HepG2 (cell line): ENCODE results near the gene PPIL3. TPM values are rescaled to one million over a fixed set of nuclear protein-coding genes. Genes with fewer than 3 reads are reported as not detected.

ENCODE experiments used
- BHLHE40 ChIP-seq: IDR thresholded peaks from 2 replicates; pipeline ENCODE4 v1.6.1; 2011; ENCODE audit warnings: low read length, improper control_type of control experiment
- DNMT1 ChIP-seq: sonication (generic); formaldehyde crosslinking; IDR thresholded peaks from 2 replicates; pipeline ENCODE4 v1.5.1; 2020; ENCODE audit warnings: mild to moderate bottlenecking, missing genetic modification reagents
- MIER2 ChIP-seq: IDR thresholded peaks from 2 replicates; pipeline ENCODE4 v1.6.1; 2016; ENCODE audit warnings: missing biosample characterization, missing genetic modification reagents
- MYPOP ChIP-seq: sonication (generic); formaldehyde crosslinking; IDR thresholded peaks from 2 replicates; pipeline ENCODE4 v1.8.1; 2023; ENCODE audit warnings: mild to moderate bottlenecking, moderate library complexity, missing genetic modification reagents
- NFIB ChIP-seq: sonication (generic); formaldehyde crosslinking; IDR thresholded peaks from 2 replicates; pipeline ENCODE4 v1.9.0; 2021; ENCODE audit warnings: missing genetic modification reagents, mild to moderate bottlenecking, borderline replicate concordance
- NONO ChIP-seq, 2 experiments: fragments of 450-650 bp in 1 of 2; sonication (generic) in 1 of 2; formaldehyde crosslinking in 1 of 2; IDR thresholded peaks in 1 of 2; conservative IDR thresholded peaks in 1 of 2; 2 replicates each; pipeline versions ENCODE4 v1.6.1 to v1.8.0; 2017 to 2022; ENCODE audit warnings: mild to moderate bottlenecking in 1 of 2, missing genetic modification reagents in 1 of 2, moderate library complexity in 1 of 2
- NR3C1 ChIP-seq: sonication (generic); formaldehyde crosslinking; IDR thresholded peaks from 2 replicates; pipeline ENCODE4 v1.4.0; 2020; ENCODE audit warnings: missing genetic modification reagents
- PTBP1 ChIP-seq: fragments of 200-400 bp; formaldehyde crosslinking; IDR thresholded peaks from 2 replicates; pipeline ENCODE4 v1.6.1; 2018; ENCODE audit warnings: low read length, low read depth; ENCODE audit not compliant: poor library complexity, severe bottlenecking
- SPEN ChIP-seq: sonication (generic); formaldehyde crosslinking; IDR thresholded peaks from 2 replicates; pipeline ENCODE4 v1.5.1; 2020; ENCODE audit warnings: low read depth, mild to moderate bottlenecking, missing genetic modification reagents
- TBX2 ChIP-seq: sonication (generic); formaldehyde crosslinking; IDR thresholded peaks from 2 replicates; pipeline ENCODE4 v1.5.0; 2020; ENCODE audit warnings: missing genetic modification reagents, mild to moderate bottlenecking, borderline replicate concordance
- TEAD2 ChIP-seq: sonication (generic); formaldehyde crosslinking; IDR thresholded peaks from 2 replicates; pipeline ENCODE4 v1.9.0; 2021; ENCODE audit warnings: missing genetic modification reagents
- TP53 ChIP-seq: sonication (generic); formaldehyde crosslinking; conservative IDR thresholded peaks from 2 replicates; pipeline ENCODE4 v1.4.0; 2020; ENCODE audit warnings: missing genetic modification reagents
- ZBTB21 ChIP-seq: sonication (generic); formaldehyde crosslinking; IDR thresholded peaks from 2 replicates; pipeline ENCODE4 v1.4.0; 2020; ENCODE audit warnings: missing genetic modification reagents
- ZNF256 ChIP-seq: sonication (generic); formaldehyde crosslinking; conservative IDR thresholded peaks from 2 replicates; pipeline ENCODE4 v1.4.0; 2020; ENCODE audit warnings: missing genetic modification reagents
- ZNF430 ChIP-seq: sonication (generic); formaldehyde crosslinking; IDR thresholded peaks from 2 replicates; pipeline ENCODE4 v1.9.0; 2021; ENCODE audit warnings: mild to moderate bottlenecking, missing genetic modification reagents
- ZNF460 ChIP-seq: sonication (generic); formaldehyde crosslinking; IDR thresholded peaks from 2 replicates; pipeline ENCODE4 v1.5.1; 2020; ENCODE audit warnings: missing genetic modification reagents, mild to moderate bottlenecking, borderline replicate concordance
- ZNF609 ChIP-seq: sonication (generic); formaldehyde crosslinking; IDR thresholded peaks from 2 replicates; pipeline ENCODE4 v1.4.0; 2020; ENCODE audit warnings: mild to moderate bottlenecking, missing genetic modification reagents, borderline replicate concordance
- ZNF781 ChIP-seq: sonication (generic); formaldehyde crosslinking; IDR thresholded peaks from 2 replicates; pipeline ENCODE4 v1.5.1; 2020; ENCODE audit warnings: borderline replicate concordance, mild to moderate bottlenecking, missing genetic modification reagents; ENCODE audit errors: not compliant biosample characterization
- ZNF788 ChIP-seq: sonication (generic); formaldehyde crosslinking; IDR thresholded peaks from 2 replicates; pipeline ENCODE4 v1.5.0; 2020; ENCODE audit warnings: mild to moderate bottlenecking, missing genetic modification reagents, borderline replicate concordance
- ZSCAN22 ChIP-seq: sonication (generic); formaldehyde crosslinking; IDR thresholded peaks from 2 replicates; pipeline ENCODE4 v1.4.0; 2020; ENCODE audit warnings: mild to moderate bottlenecking, missing genetic modification reagents
- polyA plus RNA-seq, 8 experiments: library from polyadenylated mRNA; depleted of rRNA in 3 of 8; stranded (reverse) in 7 of 8; unstranded in 1 of 8; fragments of >200 nt; fragmentation: Illumina TruSeq in 4 of 8; extraction: Trizol in 4 of 8; gene quantifications; 2 replicates each; pipeline versions ENCODE4 v1.2.1 to v1.2.3, GENCODE V29; 2011 to 2016; ENCODE audit warnings: low read depth in 4 of 8, missing spikeins in 1 of 8, mixed read lengths in 1 of 8; ENCODE audit not compliant: insufficient read depth in 1 of 8
- total RNA-seq, 5 experiments: library from RNA; depleted of rRNA; stranded (reverse); fragments of >200 nt; fragmentation: Illumina TruSeq; extraction: Trizol; gene quantifications; 2 replicates each; pipeline ENCODE4 v1.2.3, GENCODE V29; 2016; ENCODE audit warnings: low read depth in 1 of 5

Gene PPIL3
- total and polyA plus RNA-seq, 2 of the 13 experiments (the other 11 are each of a cell fraction or from before 2014, with no cell fraction given) = 98.7 to 107 TPM

DNA sequence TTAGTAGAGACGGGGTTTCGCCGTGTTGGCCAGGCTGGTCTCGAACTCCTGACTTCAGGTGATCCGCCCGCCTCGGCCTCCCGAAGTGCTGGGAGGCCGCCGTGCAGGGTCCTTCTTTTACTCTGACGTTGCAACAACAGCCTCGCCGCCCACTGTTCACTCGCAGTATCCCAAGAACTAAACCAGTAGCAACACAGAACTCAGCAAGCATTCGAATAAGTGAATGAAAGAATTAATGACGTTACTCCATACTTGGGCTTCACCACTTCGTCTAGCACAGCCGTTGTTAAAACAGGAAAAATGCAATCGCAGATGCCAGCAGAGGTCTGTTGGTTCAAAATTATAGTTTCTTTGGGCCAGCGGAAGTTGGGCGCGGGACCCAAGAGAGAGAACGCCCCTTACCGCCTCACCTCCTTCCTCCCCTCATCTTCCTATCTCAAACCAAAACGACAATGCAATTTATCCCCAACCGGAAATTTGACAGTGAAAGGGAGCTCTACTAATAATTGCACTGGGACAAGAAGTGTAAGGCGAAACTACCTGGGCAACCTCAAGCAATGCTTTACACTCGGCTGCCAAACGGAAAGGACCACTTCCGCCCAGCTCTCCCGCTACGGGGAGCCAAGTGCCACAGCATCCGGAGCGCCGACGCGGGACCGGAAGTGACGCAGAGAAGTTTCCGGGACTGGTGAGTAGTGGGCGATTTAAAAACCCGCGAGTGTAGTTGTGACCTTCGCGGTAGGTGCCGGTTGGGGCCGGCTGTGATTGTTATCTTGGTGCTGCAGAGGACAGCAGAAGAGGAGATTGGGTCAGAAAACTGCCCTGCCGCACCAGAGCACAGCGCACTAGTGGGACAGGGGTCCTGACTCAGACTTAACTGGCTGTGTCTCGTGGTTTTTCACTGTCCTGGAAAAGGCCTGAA, at the start of gene PPIL3, which contains the start of gene NIF3L1 (continued):
- no peak; the same call in 1 of the 2 replicates for TF ChIP-seq ZNF609
- no peak for TF ChIP-seq NR3C1 (CRISPR knock-in tag)
- peak; percentile 87 for TF ChIP-seq ZNF430 (CRISPR knock-in tag)
- TF ChIP-seq NONO (IDR thresholded peaks at IDR 0.05) = no peak
- TF ChIP-seq NONO (CRISPR knock-in tag; conservative IDR thresholded peaks at IDR 0.05) = peak; percentile 82
- peak; percentile 32; the same call in 1 of the 2 replicates for TF ChIP-seq MYPOP (CRISPR knock-in tag)
- peak; percentile 52; the same call in 1 of the 2 replicates for TF ChIP-seq ZNF788
- no peak for TF ChIP-seq DNMT1 (CRISPR knock-in tag)
- no peak for TF ChIP-seq PTBP1
- TF ChIP-seq TBX2 = peak; percentile 73; the same call in 1 of the 2 replicates
- no peak; the same call in none of the 2 replicates for TF ChIP-seq MIER2
- 0 out of 2 replicates have a peak, but pooled peaks have one; percentile 75 for TF ChIP-seq ZNF256
- no peak for TF ChIP-seq TEAD2 (CRISPR knock-in tag)
- TF ChIP-seq ZNF781 (CRISPR knock-in tag) = peak; percentile 76
- TF ChIP-seq TP53 (CRISPR knock-in tag) = peak; percentile 86
- TF ChIP-seq ZNF460 (CRISPR knock-in tag) = peak; percentile 10; the same call in 1 of the 2 replicates
- 0 out of 2 replicates have a peak, but pooled peaks have one; percentile 31 for TF ChIP-seq BHLHE40
- TF ChIP-seq SPEN (CRISPR knock-in tag) = peak; percentile 92
- peak; percentile 54 for TF ChIP-seq ZBTB21 (CRISPR knock-in tag)
- TF ChIP-seq ZSCAN22 (CRISPR knock-in tag) = no peak
- no peak for TF ChIP-seq NFIB (CRISPR knock-in tag)
